Hair follicular keratinocyte (primary cell): ENCODE data around the gene GLT1D1. TPM values are rescaled to one million over a fixed set of nuclear protein-coding genes. Genes with fewer than 3 reads are reported as not detected.

ENCODE experiments used
- total RNA-seq: library from RNA; depleted of rRNA; stranded (reverse); fragments of >200 nt; gene quantifications from 2 replicates; pipeline ENCODE4 v1.2.3, GENCODE V29; 2015

The GLT1D1 gene
- total RNA-seq, result not detected in 2 replicates

DNA sequence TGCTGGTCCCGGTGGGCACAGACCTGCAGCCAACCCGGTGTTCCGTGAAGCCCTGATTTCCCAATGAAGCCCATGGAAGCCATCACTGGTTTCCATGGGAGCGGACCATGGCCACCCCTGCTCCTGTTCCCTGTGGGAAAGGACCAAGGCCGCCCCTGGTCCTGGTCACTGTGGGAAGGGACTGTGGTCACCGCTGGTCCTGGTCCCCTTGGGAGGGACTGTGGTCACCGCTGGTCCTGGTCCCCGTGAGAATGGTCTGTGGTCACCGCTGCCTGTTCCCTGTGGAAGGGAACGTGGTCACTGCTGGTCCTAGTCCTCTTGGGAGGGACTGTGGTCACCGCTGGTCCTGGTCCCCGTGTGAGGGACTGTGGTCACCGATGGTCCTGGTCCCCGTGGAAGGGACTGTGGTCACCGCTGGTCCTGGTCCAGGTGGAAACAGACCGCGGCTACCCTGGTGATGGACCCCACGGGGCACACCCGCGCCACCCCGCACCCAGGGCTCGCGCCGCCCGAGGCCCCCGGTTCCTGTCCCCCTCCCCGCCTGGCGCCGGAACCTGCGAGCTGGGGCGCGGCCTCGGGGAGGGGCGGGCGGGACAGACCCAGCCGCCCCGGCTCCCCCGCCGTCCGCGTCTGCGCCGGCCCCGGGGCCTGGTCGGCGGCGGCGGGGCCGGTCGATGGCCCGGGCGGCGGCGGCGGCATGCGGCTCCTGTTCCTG is at the start of gene GLT1D1:
Gene GLT1D1, plus strand, starts transcription at position 594 of the 715 bp plus-strand sequence. Its CDS starts 104 bp downstream, at position 698.

DNA sequence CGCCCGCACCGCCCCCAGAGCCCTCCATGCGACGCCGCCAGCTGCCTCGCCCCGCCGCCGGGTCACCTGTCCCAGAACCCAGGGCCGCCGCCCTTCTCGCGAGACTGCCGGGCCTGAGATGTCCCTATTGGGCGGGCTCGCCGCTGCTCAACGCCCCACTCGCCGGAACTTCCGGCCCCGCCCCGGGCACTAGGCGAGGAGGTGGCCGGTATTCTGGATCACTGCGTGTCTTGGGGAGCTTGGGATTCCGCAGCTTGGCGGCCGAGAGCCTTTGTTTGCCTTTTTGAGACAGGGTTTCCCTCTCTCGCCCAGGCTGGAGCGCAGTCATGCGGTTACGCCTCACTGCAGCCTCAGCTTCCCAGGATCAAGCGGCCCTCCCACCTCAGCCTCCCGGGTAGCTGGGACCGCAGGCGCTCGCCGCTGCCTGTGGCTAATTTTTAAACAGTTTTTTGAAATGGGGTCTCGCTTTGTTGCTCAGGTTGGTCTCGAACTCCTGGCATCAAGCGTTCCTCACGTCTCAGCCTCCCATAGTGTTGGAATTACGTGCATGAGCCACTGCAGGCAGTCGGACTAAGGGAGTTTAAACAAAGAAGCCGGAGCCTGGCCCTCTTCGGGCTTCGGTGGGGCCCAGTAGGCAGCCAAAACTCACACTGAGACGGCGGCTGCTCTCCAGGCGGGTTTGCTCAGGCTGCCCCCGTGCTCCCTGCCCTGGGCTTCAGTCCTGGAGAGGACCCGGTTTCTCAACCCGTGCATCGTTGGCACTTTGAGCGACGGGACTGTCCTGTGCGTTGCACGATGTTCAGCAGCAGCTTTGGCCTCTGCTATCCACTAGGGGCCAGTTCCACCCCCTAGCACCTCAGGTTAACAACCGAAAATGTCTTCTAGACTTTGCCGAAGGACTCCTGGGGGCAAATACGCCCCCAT is 29.1 kb upstream of the GLT1D1 start, which contains the start of gene SLC15A4:
Gene SLC15A4, minus strand, starts transcription at position 43 of the 924 bp plus-strand sequence. Its CDS starts 15 bp downstream, at position 28.

Other genes with a start within 250 kb of the GLT1D1 start
- gene SLC15A4, start 29.5 kb upstream of the GLT1D1 start, total RNA-seq, result 50.7 and 54.4 TPM in 2 replicates